K562 (cell line): ENCODE results near the gene WFIKKN2. TPM values are rescaled to one million over a fixed set of nuclear protein-coding genes. Genes with fewer than 3 reads are reported as not detected.

Experiments used
- BCL6 ChIP-seq: fragments of 250-450 bp; sonication (Bioruptor Pico); IDR thresholded peaks from 2 replicates; pipeline ENCODE4 v1.4.0; 2020
- CREB3L1 ChIP-seq: fragments of 450-650 bp; IDR thresholded peaks from 2 replicates; pipeline ENCODE4 v1.6.1; 2014; ENCODE audit warnings: low read depth, mild to moderate bottlenecking, moderate library complexity, borderline replicate concordance
- HDAC3 ChIP-seq: fragments of 450-650 bp; IDR thresholded peaks from 2 replicates; pipeline ENCODE4 v1.6.1; 2018; ENCODE audit warnings: borderline replicate concordance, mild to moderate bottlenecking, moderate library complexity; ENCODE audit not compliant: partially characterized antibody
- KDM5B ChIP-seq: fragments of 200-600 bp; sonication (generic); IDR thresholded peaks from 2 replicates; pipeline ENCODE4 v1.6.1; 2012; ENCODE audit warnings: low read depth, mild to moderate bottlenecking, moderate library complexity, low read length, control low read depth, inconsistent platforms; ENCODE audit not compliant: insufficient replicate concordance
- MYC ChIP-seq, 2 experiments: fragments of 250-450 bp in 1 of 2; sonication (Bioruptor Pico) in 1 of 2; IDR thresholded peaks; 2 replicates each; pipeline versions ENCODE4 v1.5.1 to v1.6.1; 2012 to 2021; ENCODE audit warnings: low read depth in 2 of 2, borderline replicate concordance in 1 of 2, improper control_type of control experiment in 1 of 2, low read length in 1 of 2, mild to moderate bottlenecking in 1 of 2, moderate library complexity in 1 of 2
- NR1H2 ChIP-seq: sonication (generic); formaldehyde crosslinking; IDR thresholded peaks from 2 replicates; pipeline ENCODE4 v1.4.0; 2020; ENCODE audit warnings: mild to moderate bottlenecking, missing genetic modification reagents
- NR4A1 ChIP-seq, 2 experiments: fragments of 250-450 bp in 1 of 2; fragments of 450-650 bp in 1 of 2; sonication (Bioruptor Pico) in 1 of 2; IDR thresholded peaks; 2 replicates each; pipeline versions ENCODE4 v1.4.0 to v1.6.1; 2016 to 2020; ENCODE audit warnings: mild to moderate bottlenecking in 2 of 2, missing compliant biosample characterization in 1 of 2, missing genetic modification characterization in 1 of 2, moderate library complexity in 1 of 2
- PKNOX1 ChIP-seq: fragments of 450-650 bp; IDR thresholded peaks from 2 replicates; pipeline ENCODE4 v1.6.1; 2016
- POLR2G ChIP-seq: fragments of 200-400 bp; formaldehyde crosslinking; IDR thresholded peaks from 2 replicates; pipeline ENCODE4 v1.6.1; 2017; ENCODE audit warnings: low read depth, mild to moderate bottlenecking, antibody characterized with exemption, low read length, moderate library complexity
- RBM39 ChIP-seq: fragments of 200-400 bp; formaldehyde crosslinking; optimal IDR thresholded peaks from 2 replicates; pipeline ENCODE3; 2018; ENCODE audit warnings: low read depth, low read length
- RUNX1 ChIP-seq: sonication (generic); IDR thresholded peaks from 2 replicates; pipeline ENCODE4 v1.6.1; 2016; ENCODE audit warnings: antibody characterized with exemption, low read depth
- TEAD1 ChIP-seq, 2 experiments: fragments of 450-650 bp in 1 of 2; sonication (generic) in 1 of 2; formaldehyde crosslinking; IDR thresholded peaks; 2 replicates each; pipeline versions ENCODE4 v1.4.0 to v1.8.0; 2020 to 2022; ENCODE audit warnings: mild to moderate bottlenecking in 2 of 2, missing genetic modification reagents in 1 of 2
- ZBTB17 ChIP-seq: fragments of 450-650 bp; formaldehyde crosslinking; IDR thresholded peaks from 2 replicates; pipeline ENCODE4 v1.4.0; 2020; ENCODE audit warnings: mild to moderate bottlenecking
- ZBTB26 ChIP-seq: fragments of 450-650 bp; formaldehyde crosslinking; IDR thresholded peaks from 2 replicates; pipeline ENCODE4 v1.4.0; 2022; ENCODE audit warnings: missing genetic modification characterization
- ZNF134 ChIP-seq: fragments of 250-450 bp; sonication (Bioruptor Pico); conservative IDR thresholded peaks from 2 replicates; pipeline ENCODE4 v1.4.0; 2020
- ZNF143 ChIP-seq: sonication (generic); formaldehyde crosslinking; IDR thresholded peaks from 2 replicates; pipeline ENCODE4 v1.9.0; 2022; ENCODE audit warnings: mild to moderate bottlenecking, missing genetic modification reagents
- ZNF212 ChIP-seq: fragments of 450-650 bp; formaldehyde crosslinking; IDR thresholded peaks from 2 replicates; pipeline ENCODE4 v1.4.0; 2020; ENCODE audit warnings: mild to moderate bottlenecking
- ZNF639 ChIP-seq, 2 experiments: fragments of 200-800 bp in 1 of 2; sonication (Bioruptor generic) in 1 of 2; sonication (generic) in 1 of 2; formaldehyde crosslinking in 1 of 2; IDR thresholded peaks in 1 of 2; conservative IDR thresholded peaks in 1 of 2; 2 replicates each; pipeline versions ENCODE4 v1.5.0 to v1.6.1; 2016 to 2020; ENCODE audit warnings: missing compliant biosample characterization in 1 of 2, missing genetic modification characterization in 1 of 2, missing genetic modification reagents in 1 of 2
- polyA plus RNA-seq, 8 experiments: library from polyadenylated mRNA; depleted of rRNA in 4 of 8; stranded (reverse) in 5 of 8; unstranded in 3 of 8; fragments of >200 nt; fragmentation: Nextera tagmentation in 2 of 8; fragmentation: Illumina TruSeq in 1 of 8; extraction: Ambion mirVana in 2 of 8; extraction: Trizol in 1 of 8; gene quantifications; 2 replicates each; pipeline versions ENCODE4 v1.2.1 to v1.2.3, GENCODE V29; 2011 to 2014; ENCODE audit warnings: inconsistent platforms in 1 of 8, missing spikeins in 1 of 8
- total RNA-seq, 7 experiments: library from RNA; depleted of rRNA in 6 of 7; stranded (reverse); fragments of >200 nt in 6 of 7; fragmentation: Illumina TruSeq in 2 of 7; extraction: Trizol in 2 of 7; gene quantifications; 2 replicates each; pipeline versions ENCODE4 v1.2.1 to v1.2.3, GENCODE V29; 2011 to 2021; ENCODE audit warnings: low replicate concordance in 1 of 7
- TF ChIP-seq, protein P1 (sequence below), 2 experiments: IDR thresholded peaks; 2 replicates each; pipeline ENCODE4 v1.6.1; 2011; ENCODE audit warnings: borderline replicate concordance in 1 of 2, control low read depth in 1 of 2, low read depth in 1 of 2, low read length in 1 of 2, mild to moderate bottlenecking in 1 of 2, mixed read lengths in 1 of 2, moderate library complexity in 1 of 2; ENCODE audit not compliant: insufficient read depth in 1 of 2, insufficient read length in 1 of 2, poor library complexity in 1 of 2, severe bottlenecking in 1 of 2; ENCODE audit errors: extremely low read depth in 1 of 2

WFIKKN2 gene
- total and polyA plus RNA-seq, 9 of the 15 experiments (the other 6 are each of a cell fraction or from before 2014, with no cell fraction given) = 0.07 TPM; not detected in 8

DNA sequence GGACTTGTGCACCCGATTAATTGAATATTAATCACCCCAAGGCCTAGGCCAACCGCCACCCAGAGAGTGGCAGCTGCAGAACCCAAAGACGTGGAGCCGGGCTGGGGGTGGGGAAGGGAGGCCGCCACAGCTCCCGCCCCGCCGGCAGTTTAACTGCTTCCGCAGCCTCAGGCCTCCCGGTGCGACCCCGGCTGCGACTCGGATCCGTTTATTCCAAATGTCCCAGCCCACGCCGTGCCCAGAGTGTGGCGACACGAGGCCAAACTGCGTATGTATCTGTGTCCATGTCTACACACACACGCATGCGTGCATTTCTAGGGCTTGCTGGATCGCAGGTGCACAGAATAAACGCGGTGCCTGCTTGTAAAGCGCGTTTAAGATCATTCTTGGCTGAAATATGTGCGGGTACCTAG is 31.6 kb downstream of the WFIKKN2 start (continued):
- TF ChIP-seq, protein P1, sequence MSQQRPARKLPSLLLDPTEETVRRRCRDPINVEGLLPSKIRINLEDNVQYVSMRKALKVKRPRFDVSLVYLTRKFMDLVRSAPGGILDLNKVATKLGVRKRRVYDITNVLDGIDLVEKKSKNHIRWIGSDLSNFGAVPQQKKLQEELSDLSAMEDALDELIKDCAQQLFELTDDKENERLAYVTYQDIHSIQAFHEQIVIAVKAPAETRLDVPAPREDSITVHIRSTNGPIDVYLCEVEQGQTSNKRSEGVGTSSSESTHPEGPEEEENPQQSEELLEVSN (IDR thresholded peaks at IDR 0.05; ENCODE audit: borderline replicate concordance in 1 of 2, extremely low read depth in 1 of 2, insufficient read depth in 1 of 2, insufficient read length in 1 of 2, low read depth in 1 of 2, low read length in 1 of 2, poor library complexity in 1 of 2, severe bottlenecking in 1 of 2) = peak in 1 of 2 experiments; percentile 82
- no peak for TF ChIP-seq ZNF134
- TF ChIP-seq BCL6 = no peak
- no peak for TF ChIP-seq NR4A1 (CRISPR knock-in tag; IDR thresholded peaks at IDR 0.05)
- TF ChIP-seq NR4A1 (tag; IDR thresholded peaks at IDR 0.05) = 0 out of 2 replicates have a peak, but pooled peaks have one; percentile 25
- 0 out of 2 replicates have a peak, but pooled peaks have one; percentile 6 for TF ChIP-seq ZBTB17 (CRISPR knock-in tag)
- peak; percentile 53; the same call in 1 of the 2 replicates for TF ChIP-seq ZNF143 (CRISPR knock-in tag)
- peak; percentile 53; the same call in 1 of the 2 replicates for TF ChIP-seq ZBTB26
- TF ChIP-seq RBM39 = no peak
- TF ChIP-seq NR1H2 (CRISPR knock-in tag) = 0 out of 2 replicates have a peak, but pooled peaks have one; percentile 59
- TF ChIP-seq MYC (IDR thresholded peaks at IDR 0.05; ENCODE audit: low read depth, low read length) = peak; percentile 36; the same call in 1 of the 2 replicates
- 0 out of 2 replicates have a peak, but pooled peaks have one; percentile 34 for TF ChIP-seq MYC (CRISPR knock-in tag; IDR thresholded peaks at IDR 0.05; ENCODE audit: borderline replicate concordance, low read depth)
- TF ChIP-seq PKNOX1 = peak; percentile 66; the same call in 1 of the 2 replicates
- TF ChIP-seq ZNF212 (CRISPR knock-in tag) = no peak
- 0 out of 4 replicates have a peak, but pooled peaks of 1 of the 2 experiments have one; percentile 58 for TF ChIP-seq TEAD1 (CRISPR knock-in tag; IDR thresholded peaks at IDR 0.05)
- TF ChIP-seq POLR2G = 0 out of 2 replicates have a peak, but pooled peaks have one; percentile 15
- peak in 1 of 2 experiments; percentile 21; a peak in 2 of 4 replicates for TF ChIP-seq ZNF639 (CRISPR knock-in tag; conservative IDR thresholded peaks at IDR 0.05 in 1 of 2, IDR thresholded peaks at IDR 0.05 in 1 of 2)
- no peak for TF ChIP-seq HDAC3
- peak; percentile 41; the same call in 1 of the 2 replicates for TF ChIP-seq CREB3L1
- no peak for TF ChIP-seq RUNX1
- TF ChIP-seq KDM5B = peak; percentile 9
